SK-N-SH treated with all-trans-retinoic acid at 6 μM for 48 hours (cell line): ENCODE data around the gene DPP6.

Experiments
- ARNTL ChIP-seq: fragments of 450-650 bp; formaldehyde crosslinking; IDR thresholded peaks from 2 replicates; pipeline ENCODE4 v1.5.0; 2020; ENCODE audit warnings: low read depth, mild to moderate bottlenecking, moderate library complexity, borderline replicate concordance
- BACH2 ChIP-seq: fragments of 250-450 bp; sonication (Bioruptor Pico); IDR thresholded peaks from 2 replicates; pipeline ENCODE4 v1.9.0; 2021; ENCODE audit warnings: mild to moderate bottlenecking, borderline replicate concordance
- CREB5 ChIP-seq: fragments of 250-450 bp; sonication (Bioruptor Pico); IDR thresholded peaks from 2 replicates; pipeline ENCODE4 v1.5.1; 2020; ENCODE audit warnings: low read depth, mild to moderate bottlenecking, moderate library complexity
- CSDC2 ChIP-seq: fragments of 250-450 bp; sonication (Bioruptor Pico); IDR thresholded peaks from 2 replicates; pipeline ENCODE4 v1.5.0; 2020; ENCODE audit warnings: mild to moderate bottlenecking, moderate library complexity
- PATZ1 ChIP-seq: fragments of 250-450 bp; sonication (Bioruptor Pico); IDR thresholded peaks from 2 replicates; pipeline ENCODE4 v1.8.0; 2020; ENCODE audit warnings: mild to moderate bottlenecking, moderate library complexity, borderline replicate concordance
- RARB ChIP-seq: fragments of 250-450 bp; sonication (Bioruptor Pico); IDR thresholded peaks from 2 replicates; pipeline ENCODE4 v1.8.0; 2021; ENCODE audit warnings: mild to moderate bottlenecking, moderate library complexity
- TOX ChIP-seq: fragments of 250-450 bp; sonication (Bioruptor Pico); IDR thresholded peaks from 2 replicates; pipeline ENCODE4 v1.8.0; 2021; ENCODE audit warnings: mild to moderate bottlenecking, moderate library complexity, borderline replicate concordance
- ZFP3 ChIP-seq: fragments of 250-450 bp; sonication (Bioruptor Pico); IDR thresholded peaks from 2 replicates; pipeline ENCODE4 v1.5.0; 2020; ENCODE audit warnings: mild to moderate bottlenecking, moderate library complexity
- ZFP30 ChIP-seq: fragments of 450-650 bp; formaldehyde crosslinking; IDR thresholded peaks from 2 replicates; pipeline ENCODE4 v1.5.0; 2022; ENCODE audit warnings: mild to moderate bottlenecking, moderate library complexity
- ZNF565 ChIP-seq: fragments of 450-650 bp; formaldehyde crosslinking; conservative IDR thresholded peaks from 2 replicates; pipeline ENCODE4 v1.5.0; 2020; ENCODE audit warnings: low read depth, mild to moderate bottlenecking, moderate library complexity

- TF ChIP-seq TOX (CRISPR knock-in tag), result no peak
- no peak for TF ChIP-seq ZNF565 (CRISPR knock-in tag)
- TF ChIP-seq CREB5, result no peak
- TF ChIP-seq PATZ1 (CRISPR knock-in tag), result no peak
- TF ChIP-seq ZFP30 (CRISPR knock-in tag), result no peak
- TF ChIP-seq CSDC2, result no peak
- TF ChIP-seq BACH2 (CRISPR knock-in tag), result no peak
- no peak for TF ChIP-seq ARNTL (CRISPR knock-in tag)
- no peak for TF ChIP-seq RARB
- TF ChIP-seq ZFP3 (CRISPR knock-in tag), result no peak
These were observed 423.7 kb downstream of the DPP6 start for GRCh38 chr7:154475864-154476263.
